IMR-90 (cell line): Measurements from ENCODE around the gene MEIS3.

Experiments
- CTCF ChIP-seq: conservative IDR thresholded peaks from 2 replicates; pipeline ENCODE4 v1.5.1; 2012; ENCODE audit warnings: mild to moderate bottlenecking, low read depth, low read length, improper control_type of control experiment
- ELK1 ChIP-seq: fragments of 150-350 bp; IDR thresholded peaks from 2 replicates; pipeline ENCODE4 v1.6.1; 2016; ENCODE audit warnings: low read depth, mild to moderate bottlenecking, low read length, moderate library complexity, borderline replicate concordance

- no peak for TF ChIP-seq CTCF
- TF ChIP-seq ELK1: no peak
Measured at GRCh38 chr19:47418692-47419029, 666 bp downstream of the MEIS3 start.
